HepG2 (cell line): ENCODE results near the gene TMEM108. TPM values are rescaled to one million over a fixed set of nuclear protein-coding genes. Genes with fewer than 3 reads are reported as not detected.

Experiments
- ATAC-seq: fragments of 200-7000 bp; cut with Tn5 transposase; 3 replicates; pipeline ENCODE4 v1.9.1; 2020; ENCODE audit warnings: mild to moderate bottlenecking, moderate library complexity
- BruUV-seq: library from RNA; stranded (reverse); fragments of 400-500 nt; replicated peaks from 2 replicates; lab custom pipeline; 2021; lab: Mats Ljungman, UMichigan
- CTCF ChIA-PET: fragments of 300-600 bp; formaldehyde crosslinking; extraction: SDS; loops from one replicate; lab custom pipeline; 2021; ENCODE audit warnings: low total read pairs, inconsistent platforms, low intra/inter-chr PET ratio; lab: Yijun Ruan, JAX
- POLR2A ChIA-PET: fragments of 350-600 bp; sonication (Branson Sonifier 250); formaldehyde crosslinking; loops from one replicate; lab custom pipeline; 2020; ENCODE audit warnings: antibody characterized with exemption, inconsistent platforms; lab: Yijun Ruan, JAX
- DNase-seq: peaks from one replicate; pipeline ENCODE4 v3.0.0-alpha.2; 2015; ENCODE audit warnings: low spot score
- FAIRE-seq: peaks from 3 replicates; lab custom pipeline; 2011; peaks lifted over from hg19 to GRCh38; lab: Jason Lieb, UNC
- H2AFZ ChIP-seq: one replicate; pipeline ENCODE4 v1.6.1; 2011; ENCODE audit warnings: low read length, inconsistent platforms
- H3K27ac ChIP-seq: fragments of 300-600 bp; 3 replicates; pipeline ENCODE4 v1.8.0; 2011; ENCODE audit warnings: mixed run types, mild to moderate bottlenecking, mixed read lengths, low read length, inconsistent platforms; ENCODE audit not compliant: insufficient read depth; ENCODE audit errors: extremely low read length
- H3K27me3 ChIP-seq, 2 experiments: fragments of 200-600 bp in 1 of 2; 2 replicates in 1 of 2; 3 replicates in 1 of 2; pipeline versions ENCODE4 v1.6.0 to v1.8.0; 2011; ENCODE audit warnings: low read length in 2 of 2, mild to moderate bottlenecking in 2 of 2, moderate library complexity in 2 of 2, inconsistent platforms in 1 of 2; ENCODE audit not compliant: insufficient read depth in 2 of 2, control insufficient read depth in 1 of 2
- H3K36me3 ChIP-seq, 2 experiments: fragments of 200-600 bp in 1 of 2; replicated peaks in 1 of 2; 2 replicates in 1 of 2; 3 replicates in 1 of 2; pipeline versions ENCODE4 v1.5.1 to v1.8.0; 2011; ENCODE audit warnings: low read length in 2 of 2, inconsistent platforms in 1 of 2; ENCODE audit not compliant: insufficient read depth in 2 of 2, control insufficient read depth in 1 of 2
- H3K4me1 ChIP-seq: 2 replicates; pipeline ENCODE4 v1.5.1; 2012; ENCODE audit warnings: low read length, inconsistent platforms; ENCODE audit not compliant: insufficient read depth
- H3K4me2 ChIP-seq: 2 replicates; pipeline ENCODE4 v1.6.0; 2011; ENCODE audit warnings: low read depth, low read length, inconsistent platforms
- H3K4me3 ChIP-seq, 3 experiments: fragments of 200-600 bp in 1 of 3; sonication (generic), shearing (Covaris generic) in 1 of 3; replicated peaks in 1 of 3; 2 replicates each; pipeline ENCODE4 v1.5.1; 2011 to 2016; ENCODE audit warnings: low read length in 3 of 3, inconsistent platforms in 2 of 3, low read depth in 2 of 3, mild to moderate bottlenecking in 2 of 3, control low read depth in 1 of 3, mixed read lengths in 1 of 3; ENCODE audit not compliant: insufficient read depth in 1 of 3
- H3K79me2 ChIP-seq: one replicate; pipeline ENCODE4 v1.6.1; 2011; ENCODE audit warnings: low read length, inconsistent platforms; ENCODE audit not compliant: insufficient read depth
- H3K9ac ChIP-seq: 2 replicates; pipeline ENCODE4 v1.6.0; 2011; ENCODE audit warnings: mild to moderate bottlenecking, low read depth, low read length, inconsistent platforms; ENCODE audit not compliant: insufficient read depth
- H3K9me3 ChIP-seq: 2 replicates; pipeline ENCODE4 v1.5.1; 2012; ENCODE audit warnings: mild to moderate bottlenecking, low read length
- H4K20me1 ChIP-seq: 2 replicates; pipeline ENCODE4 v1.6.0; 2011; ENCODE audit warnings: inconsistent platforms, mild to moderate bottlenecking, low read length, moderate library complexity; ENCODE audit not compliant: insufficient read depth
- CCAR2 ChIP-seq: fragments of 200-400 bp; formaldehyde crosslinking; optimal IDR thresholded peaks from 2 replicates; pipeline ENCODE3; 2018; ENCODE audit warnings: low read depth, mild to moderate bottlenecking, low read length, moderate library complexity
- CHD4 ChIP-seq: fragments of 200-600 bp; sonication (generic); IDR thresholded peaks from 2 replicates; pipeline ENCODE4 v1.7.0; 2017; ENCODE audit warnings: mild to moderate bottlenecking, low read length, borderline replicate concordance
- DMTF1 ChIP-seq: sonication (generic); formaldehyde crosslinking; IDR thresholded peaks from 2 replicates; pipeline ENCODE4 v1.4.0; 2020; ENCODE audit warnings: mild to moderate bottlenecking, missing genetic modification reagents
- GMEB2 ChIP-seq: IDR thresholded peaks from 2 replicates; pipeline ENCODE4 v1.6.1; 2016; ENCODE audit warnings: missing biosample characterization, missing genetic modification reagents, low read depth
- MEIS1 ChIP-seq: sonication (generic); formaldehyde crosslinking; IDR thresholded peaks from 2 replicates; pipeline ENCODE4 v1.9.0; 2021; ENCODE audit warnings: mild to moderate bottlenecking, missing genetic modification reagents, moderate library complexity, borderline replicate concordance
- NCOA5 ChIP-seq: sonication (generic); formaldehyde crosslinking; IDR thresholded peaks from 2 replicates; pipeline ENCODE4 v1.4.0; 2020; ENCODE audit warnings: missing genetic modification reagents
- NFRKB ChIP-seq: fragments of 450-650 bp; IDR thresholded peaks from 2 replicates; pipeline ENCODE4 v1.6.1; 2017
- SIN3B ChIP-seq: fragments of 150-350 bp; IDR thresholded peaks from 2 replicates; pipeline ENCODE4 v1.6.1; 2014; ENCODE audit warnings: low read length
- SKI ChIP-seq: fragments of 450-650 bp; IDR thresholded peaks from one replicate; pipeline ENCODE4 v1.6.1; 2018; ENCODE audit warnings: mild to moderate bottlenecking; ENCODE audit not compliant: partially characterized antibody
- TGIF2 ChIP-seq: IDR thresholded peaks from 2 replicates; pipeline ENCODE4 v1.6.1; 2016; ENCODE audit warnings: control low read depth, missing compliant biosample characterization
- ZBTB43 ChIP-seq: sonication (generic); formaldehyde crosslinking; conservative IDR thresholded peaks from 2 replicates; pipeline ENCODE4 v1.4.0; 2020; ENCODE audit warnings: missing genetic modification reagents
- ZEB1 ChIP-seq: IDR thresholded peaks from 2 replicates; pipeline ENCODE4 v1.6.1; 2012; ENCODE audit warnings: mild to moderate bottlenecking, low read depth, inconsistent platforms; ENCODE audit not compliant: insufficient replicate concordance
- ZNF136 ChIP-seq: sonication (generic); formaldehyde crosslinking; IDR thresholded peaks from 2 replicates; pipeline ENCODE4 v1.8.1; 2022; ENCODE audit warnings: low read depth, mild to moderate bottlenecking, moderate library complexity, missing genetic modification reagents
- ZNF251 ChIP-seq: sonication (generic); formaldehyde crosslinking; IDR thresholded peaks from 2 replicates; pipeline ENCODE4 v1.9.0; 2021; ENCODE audit warnings: mild to moderate bottlenecking, missing genetic modification reagents
- ZNF34 ChIP-seq: sonication (generic); formaldehyde crosslinking; IDR thresholded peaks from 2 replicates; pipeline ENCODE4 v1.4.0; 2020; ENCODE audit warnings: mild to moderate bottlenecking, missing genetic modification reagents, borderline replicate concordance
- ZNF549 ChIP-seq: sonication (generic); formaldehyde crosslinking; IDR thresholded peaks from 2 replicates; pipeline ENCODE4 v1.5.0; 2020; ENCODE audit warnings: missing genetic modification reagents
- ZNF562 ChIP-seq: sonication (generic); formaldehyde crosslinking; IDR thresholded peaks from 2 replicates; pipeline ENCODE4 v1.8.0; 2022; ENCODE audit warnings: missing genetic modification reagents, borderline replicate concordance
- ZNF747 ChIP-seq: sonication (generic); formaldehyde crosslinking; IDR thresholded peaks from 2 replicates; pipeline ENCODE4 v1.8.1; 2023; ENCODE audit warnings: missing genetic modification reagents, mild to moderate bottlenecking, borderline replicate concordance
- ZSCAN21 ChIP-seq: sonication (generic); formaldehyde crosslinking; IDR thresholded peaks from 2 replicates; pipeline ENCODE4 v1.8.0; 2022; ENCODE audit warnings: mild to moderate bottlenecking, missing genetic modification reagents, moderate library complexity, borderline replicate concordance
- WGBS: methylation state at CpG from one replicate; pipeline ENCODE4 v1.1.6; 2017; ENCODE audit warnings: low lambda C conversion rate; 5-methylcytosine and 5-hydroxymethylcytosine counted together
- in situ Hi-C: cut with HindIII; loops from 2 replicates; pipeline ENCODE4 v1.10.0; 2017; ENCODE audit warnings: low pct_unique_long_range_greater_than_20kb; ENCODE audit not compliant: extremely low pct_ligation_motif_present
- intact Hi-C: fragments of 100-400 bp; cut with micrococcal nuclease; formaldehyde crosslinking; loops from one replicate; pipeline ENCODE4 v1.10.0; 2022; ENCODE audit not compliant: unreplicated experiment
- polyA plus RNA-seq, 8 experiments: library from polyadenylated mRNA; depleted of rRNA in 3 of 8; stranded (reverse) in 7 of 8; unstranded in 1 of 8; fragments of >200 nt; fragmentation: Illumina TruSeq in 4 of 8; extraction: Trizol in 4 of 8; gene quantifications; 2 replicates each; pipeline versions ENCODE4 v1.2.1 to v1.2.3, GENCODE V29; 2011 to 2016; ENCODE audit warnings: low read depth in 4 of 8, missing spikeins in 1 of 8, mixed read lengths in 1 of 8; ENCODE audit not compliant: insufficient read depth in 1 of 8
- total RNA-seq, 5 experiments: library from RNA; depleted of rRNA; stranded (reverse); fragments of >200 nt; fragmentation: Illumina TruSeq; extraction: Trizol; gene quantifications; 2 replicates each; pipeline ENCODE4 v1.2.3, GENCODE V29; 2016; ENCODE audit warnings: low read depth in 1 of 5

TMEM108 gene
- total and polyA plus RNA-seq, 2 of the 13 experiments (the other 11 are each of a cell fraction or from before 2014, with no cell fraction given) = not detected

- FAIRE-seq = no peak
- no peak overlapping the region for H3K4me2 ChIP-seq
- H3K27ac ChIP-seq = no peak overlapping the region
- H3K9me3 ChIP-seq = no peaks in the 10 kb centered on the region
- no peak overlapping the region for H3K9ac ChIP-seq
- no peak overlapping the region for H3K4me3 ChIP-seq
- ChIA-PET POLR2A (interaction anchor here (0.7 kb wide), 1 partner anchor 81 kb away, joined by 3 read pairs; no protein-coding TSS in a partner anchor), CTCF (no interaction called here)
- no peak for TF ChIP-seq ZNF34
- no peak for TF ChIP-seq NCOA5
- TF ChIP-seq ZNF136 = no peak
- TF ChIP-seq ZNF549 (CRISPR knock-in tag) = no peak
- TF ChIP-seq TGIF2 (CRISPR knock-in tag) = no peak
- TF ChIP-seq ZNF251 = no peak
- no peak for TF ChIP-seq ZNF562 (CRISPR knock-in tag)
- TF ChIP-seq ZEB1 = no peak
- TF ChIP-seq ZBTB43 (CRISPR knock-in tag) = no peak
- no peak for TF ChIP-seq ZNF747
- TF ChIP-seq DMTF1 = no peak
- TF ChIP-seq CHD4 = no peak
- no peak for TF ChIP-seq MEIS1 (CRISPR knock-in tag)
- no peak for TF ChIP-seq ZSCAN21
- TF ChIP-seq GMEB2 (CRISPR knock-in tag) = no peak
- no peak for TF ChIP-seq CCAR2
- TF ChIP-seq NFRKB = no peak
- no peak for TF ChIP-seq SIN3B
- no peak for TF ChIP-seq SKI
- DNase-seq = no peak
- in situ Hi-C loops (no loop called here), intact Hi-C loops (no loop called here)
- no peaks in the 10 kb centered on the region; a peak in 1 of 5 replicates for H3K27me3 ChIP-seq
- H3K36me3 ChIP-seq = no peaks in the 10 kb centered on the region
- H3K4me1 ChIP-seq = no peaks in the 10 kb centered on the region
- BruUV-seq = no TSS peak
- no peaks in the 10 kb centered on the region for H4K20me1 ChIP-seq
- ATAC-seq = no peak
- WGBS = 33% methylated on average over 2 of the region's 2 CpGs
- no peaks in the 10 kb centered on the region for H3K79me2 ChIP-seq
- no peak overlapping the region for H2AFZ ChIP-seq
Observed at GRCh38 chr3:133371181-133371580, 333.0 kb downstream of the TMEM108 start.
